Mucosa of rectum (tissue), 2 donors: Measurements from ENCODE around the gene CYP2B6.
"Not testable (repeated sequence)": the region's sequence is repeated elsewhere in the genome, so short reads cannot be mapped to it uniquely, and the experiment has no call there.

ENCODE experiments used
- H3K27ac ChIP-seq, 2 donors: one replicate each; pipeline ENCODE4 v1.7.0; 2013; ENCODE audit warnings: inconsistent platforms in 2 of 2, low read depth in 2 of 2, low read length in 2 of 2
- H3K27me3 ChIP-seq, 2 donors: one replicate each; pipeline ENCODE4 v1.7.0; 2013; ENCODE audit warnings: low read length in 2 of 2; ENCODE audit not compliant: control insufficient read depth in 2 of 2, insufficient read depth in 2 of 2
- H3K36me3 ChIP-seq, 2 donors: one replicate each; pipeline ENCODE4 v1.7.0; 2013; ENCODE audit warnings: low read length in 2 of 2; ENCODE audit not compliant: control insufficient read depth in 2 of 2, insufficient read depth in 2 of 2
- H3K4me1 ChIP-seq, 2 donors: one replicate each; pipeline ENCODE4 v1.7.0; 2013; ENCODE audit warnings: low read length in 2 of 2, mild to moderate bottlenecking in 1 of 2; ENCODE audit not compliant: control insufficient read depth in 2 of 2, insufficient read depth in 2 of 2
- H3K4me3 ChIP-seq, 2 donors: one replicate each; pipeline ENCODE4 v1.7.0; 2013; ENCODE audit warnings: low read length in 2 of 2
- H3K9ac ChIP-seq, 2 donors: one replicate each; pipeline ENCODE4 v1.7.0; 2013; ENCODE audit warnings: low read length in 2 of 2, low read depth in 1 of 2, mild to moderate bottlenecking in 1 of 2
- H3K9me3 ChIP-seq, 2 donors: one replicate each; pipeline ENCODE4 v1.7.0; 2013; ENCODE audit warnings: low read length in 2 of 2; ENCODE audit not compliant: control insufficient read depth in 2 of 2
- donor health status: healthy.
- donor health status: Normal muscosa, but diverticular disease.

The CYP2B6 gene

DNA sequence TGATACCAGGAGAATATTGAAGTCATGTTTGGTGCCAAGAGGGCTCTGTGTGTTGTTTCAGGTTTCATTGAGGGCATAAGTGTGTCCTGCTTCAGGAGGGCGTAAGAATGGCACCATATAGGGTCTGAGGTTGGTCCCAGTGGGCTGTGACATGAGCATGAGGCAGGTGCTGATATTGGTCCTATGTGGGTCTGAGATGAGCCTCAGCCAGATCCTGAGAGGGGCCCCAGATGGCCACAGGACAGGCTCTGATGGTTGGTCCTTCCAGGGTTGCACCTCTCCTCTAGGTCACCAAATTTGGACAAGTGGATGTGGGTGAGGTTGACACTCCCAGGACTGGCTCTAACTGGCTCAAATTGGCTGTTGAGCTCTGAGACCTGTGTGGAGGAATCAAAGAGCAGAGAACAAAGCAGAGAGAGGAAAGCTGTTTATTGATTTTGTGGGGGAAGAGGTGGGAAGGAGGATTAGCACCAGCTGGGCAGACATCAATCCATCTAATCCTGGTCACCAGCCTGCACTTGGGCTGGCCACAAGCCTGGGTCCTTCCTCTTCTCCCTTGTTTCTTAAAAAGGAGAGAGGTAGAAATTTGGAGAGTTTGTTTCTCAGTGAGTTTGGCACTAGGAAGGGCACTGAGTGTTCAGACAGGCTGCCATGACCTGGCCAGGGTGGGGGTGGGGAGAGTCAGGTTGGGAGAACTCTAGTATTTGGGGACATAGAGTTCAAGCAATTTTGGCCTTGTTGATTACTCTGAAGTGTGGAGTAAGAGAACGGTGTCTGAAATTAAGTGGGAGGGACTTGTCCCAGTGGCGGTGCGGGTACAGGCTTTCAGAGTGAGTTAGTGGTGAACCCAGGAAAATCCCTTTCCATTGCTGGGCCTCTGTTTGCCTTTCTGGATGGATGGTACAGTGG is 38.7 kb downstream of the CYP2B6 start:
- no peaks in the 10 kb centered on the region for H3K4me1 ChIP-seq
- H3K36me3 ChIP-seq, result no peaks in the 10 kb centered on the region
- no peak overlapping the region for H3K4me3 ChIP-seq
- no peak overlapping the region for H3K9ac ChIP-seq
- H3K9me3 ChIP-seq, result no peaks in the 10 kb centered on the region
- no peak overlapping the region for H3K27ac ChIP-seq
- peaks cover 5 to 8% of the 10 kb centered on the region in 2 donors for H3K27me3 ChIP-seq

DNA sequence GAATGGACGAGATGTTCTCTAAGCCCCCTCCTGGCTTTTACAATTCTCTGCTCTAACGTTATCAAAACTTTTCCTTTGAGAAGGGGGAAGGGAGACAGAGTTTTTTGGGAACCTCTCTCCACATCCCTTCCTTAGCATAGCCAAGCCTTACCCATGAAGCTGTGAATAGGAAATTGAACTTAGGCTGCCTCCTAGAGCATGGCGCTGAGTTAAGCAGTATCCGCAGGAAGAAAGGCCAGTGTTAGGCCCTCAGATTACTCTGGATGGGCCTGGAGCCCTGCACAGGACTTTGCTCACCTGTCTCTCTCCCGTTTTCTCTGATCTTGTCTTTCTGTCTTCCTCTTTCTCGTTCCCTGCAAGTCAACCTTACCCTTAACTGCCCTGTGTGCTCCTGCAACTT is 39.6 kb downstream of the CYP2B6 start:
- Histone ChIP-seq H3K36me3 (no peaks in the 10 kb centered on the region), H3K27ac (no peak overlapping the region), H3K4me3 (no peak overlapping the region), H3K4me1 (no peaks in the 10 kb centered on the region), H3K9me3 (no peaks in the 10 kb centered on the region), H3K27me3 (peaks cover 3 to 8% of the 10 kb centered on the region in 2 donors), H3K9ac (no peak overlapping the region)

DNA sequence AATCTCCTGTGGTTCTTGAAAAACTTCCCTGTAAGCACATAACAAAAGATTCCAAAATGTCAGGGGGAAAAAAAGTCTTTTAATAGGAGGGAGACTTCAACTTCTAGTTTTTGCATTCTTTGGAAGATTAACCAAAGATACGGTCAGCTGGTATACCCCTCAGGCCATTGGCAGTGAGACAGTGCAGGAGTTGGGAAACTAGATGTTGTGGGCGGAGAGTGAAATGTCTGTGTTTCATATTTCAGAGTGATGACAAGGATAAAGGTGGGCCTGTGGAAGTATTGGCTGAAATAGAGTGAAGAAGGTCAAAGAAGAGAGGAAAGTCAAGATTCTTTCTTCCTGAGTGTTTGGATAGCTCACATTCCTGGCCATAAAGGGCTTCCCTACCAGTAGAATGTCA is 40.8 kb downstream of the CYP2B6 start:
- H3K36me3 ChIP-seq, result no peaks in the 10 kb centered on the region
- H3K27ac ChIP-seq, result no peak overlapping the region
- H3K4me1 ChIP-seq, result no peaks in the 10 kb centered on the region
- no peaks in the 10 kb centered on the region for H3K9me3 ChIP-seq
- no peak overlapping the region for H3K9ac ChIP-seq
- H3K27me3 ChIP-seq, result no peaks in the 10 kb centered on the region
- H3K4me3 ChIP-seq, result no peak overlapping the region

DNA sequence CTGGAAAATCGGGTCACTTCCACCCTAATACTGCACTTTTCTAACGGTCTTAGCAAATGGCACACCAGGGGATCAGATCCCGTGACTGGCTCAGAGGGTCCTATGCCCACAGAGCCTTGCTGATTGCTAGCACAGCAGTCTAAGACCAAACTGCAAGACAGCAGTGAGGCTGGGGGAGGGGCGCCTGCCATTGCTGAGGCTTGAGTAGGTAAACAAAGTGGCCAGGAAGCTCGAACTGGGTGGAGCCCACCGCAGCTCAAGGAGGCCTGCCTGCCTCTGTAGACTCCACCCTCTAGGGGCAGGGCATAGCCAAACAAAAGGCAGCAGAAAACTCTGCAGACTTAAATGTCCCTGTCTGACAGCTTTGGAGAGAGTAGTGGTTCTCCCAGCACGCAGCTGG is 42.2 kb downstream of the CYP2B6 start:
- not testable (repeated sequence) for H3K27me3 ChIP-seq, H3K9me3 ChIP-seq, H3K36me3 ChIP-seq, H3K4me3 ChIP-seq, H3K27ac ChIP-seq, H3K4me1 ChIP-seq, H3K9ac ChIP-seq

DNA sequence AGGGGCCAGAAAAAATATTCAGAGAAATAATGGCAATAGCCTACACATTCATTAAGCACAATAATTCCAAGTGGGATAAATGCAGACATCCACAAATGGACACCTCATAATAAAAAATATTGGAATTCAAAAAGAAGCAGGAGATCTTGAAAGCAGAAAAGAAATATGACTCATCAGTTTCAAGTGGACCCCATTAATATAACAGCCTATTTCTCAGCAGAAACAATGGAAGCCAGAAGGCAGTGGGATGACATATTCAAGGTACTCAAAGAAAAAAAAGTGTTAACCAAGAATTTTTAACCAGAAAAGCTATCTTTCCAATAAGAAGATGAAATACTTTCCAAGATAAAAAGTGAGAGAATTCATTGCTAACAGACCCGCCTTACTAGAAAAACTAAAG is 48.7 kb downstream of the CYP2B6 start:
- Histone ChIP-seq H3K27ac (no peak overlapping the region), H3K9me3 (no peaks in the 10 kb centered on the region), H3K4me3 (no peak overlapping the region), H3K4me1 (no peaks in the 10 kb centered on the region), H3K36me3 (no peaks in the 10 kb centered on the region), H3K9ac (no peak overlapping the region), H3K27me3 (no peaks in the 10 kb centered on the region)

DNA sequence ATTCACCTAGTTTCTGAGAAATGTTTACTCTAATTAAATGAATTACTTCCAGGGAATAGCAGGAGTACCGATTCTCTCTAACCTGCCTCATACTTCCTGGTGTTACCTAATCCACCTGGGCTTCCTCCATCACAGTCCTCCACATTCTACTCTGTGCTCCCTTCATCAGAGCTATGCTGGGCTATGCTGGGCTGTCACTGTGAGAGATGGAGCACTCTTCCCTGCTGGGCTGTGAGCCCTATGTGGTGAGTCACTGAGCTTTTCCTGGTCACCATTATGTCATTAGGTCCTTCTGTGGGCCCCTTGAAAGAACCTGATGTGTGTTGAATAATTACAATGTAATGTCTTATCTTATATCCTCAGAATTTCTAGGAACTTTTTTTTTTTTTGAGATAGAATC is 54.0 kb downstream of the CYP2B6 start:
- not testable (repeated sequence) for H3K9ac ChIP-seq, H3K27me3 ChIP-seq, H3K9me3 ChIP-seq, H3K36me3 ChIP-seq, H3K4me1 ChIP-seq, H3K4me3 ChIP-seq, H3K27ac ChIP-seq

DNA sequence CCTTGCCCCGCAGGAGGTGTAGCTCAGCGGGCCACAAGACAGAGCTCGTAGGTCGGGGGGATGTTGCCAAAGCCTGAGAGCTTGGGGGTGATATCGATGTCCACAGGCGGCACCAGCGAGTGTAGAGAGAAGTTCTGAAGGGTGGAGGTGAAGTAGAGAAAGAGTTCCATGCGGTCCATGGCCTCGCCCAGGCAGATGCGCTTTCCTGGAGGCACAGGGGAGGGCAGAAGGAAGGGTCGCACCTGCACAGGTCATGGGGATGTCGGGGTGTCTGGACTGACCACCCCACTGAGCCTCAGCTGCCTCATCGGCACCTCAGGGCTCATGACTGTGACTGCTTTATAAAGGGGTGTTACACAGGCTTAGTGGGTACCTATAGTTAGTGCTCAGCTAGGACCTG is 59.3 kb downstream of the CYP2B6 start:
- Histone ChIP-seq H3K4me1 (no peaks in the 10 kb centered on the region), H3K27ac (no peak overlapping the region), H3K36me3 (no peaks in the 10 kb centered on the region), H3K9ac (no peak overlapping the region), H3K9me3 (no peaks in the 10 kb centered on the region), H3K27me3 (peaks cover 0 to 2% of the 10 kb centered on the region in 2 donors), H3K4me3 (no peak overlapping the region)

DNA sequence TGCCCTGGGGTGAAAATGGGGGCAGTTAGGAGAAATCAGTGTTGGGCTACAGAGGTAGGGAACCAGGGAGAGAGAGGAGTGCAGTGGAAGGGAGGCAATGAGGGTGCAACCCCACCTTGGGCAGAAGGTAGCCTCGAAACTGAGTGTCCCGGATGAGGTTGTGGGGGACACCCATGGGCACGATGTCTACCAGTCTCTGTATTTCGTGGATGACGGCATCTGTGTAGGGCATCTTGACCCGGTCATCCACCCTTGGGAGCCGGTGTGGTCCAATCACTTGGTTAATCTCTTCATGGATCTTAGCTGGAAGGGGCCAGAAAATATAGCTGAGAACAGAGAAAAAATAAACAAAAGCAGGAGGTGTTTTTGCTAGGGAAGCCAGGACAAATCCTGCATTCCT is 61.1 kb downstream of the CYP2B6 start:
- H3K4me3 ChIP-seq, H3K9me3 ChIP-seq, H3K27ac ChIP-seq, H3K9ac ChIP-seq, H3K36me3 ChIP-seq, H3K4me1 ChIP-seq, H3K27me3 ChIP-seq: not testable (repeated sequence)

DNA sequence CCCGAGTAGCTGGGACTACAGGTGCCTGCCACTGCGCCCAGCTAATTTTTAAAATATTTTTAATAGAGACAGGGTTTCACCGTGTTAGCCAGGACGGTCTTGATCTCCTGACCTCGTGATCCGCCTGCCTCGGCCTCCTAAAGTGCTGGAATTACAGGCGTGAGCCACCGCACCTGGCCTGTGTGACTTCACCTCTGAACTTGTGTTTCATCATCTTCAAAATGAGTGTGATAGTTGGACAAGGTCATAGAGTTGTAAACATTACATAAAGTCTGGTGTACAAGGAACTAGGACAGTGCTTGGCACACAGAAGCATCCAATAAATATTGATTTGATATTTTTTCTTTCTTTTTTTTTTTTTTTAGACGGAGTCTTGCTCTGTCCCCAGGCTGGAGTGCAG is 62.2 kb downstream of the CYP2B6 start:
- H3K4me1 ChIP-seq, H3K36me3 ChIP-seq, H3K27me3 ChIP-seq, H3K4me3 ChIP-seq, H3K9me3 ChIP-seq, H3K9ac ChIP-seq, H3K27ac ChIP-seq: not testable (repeated sequence)

DNA sequence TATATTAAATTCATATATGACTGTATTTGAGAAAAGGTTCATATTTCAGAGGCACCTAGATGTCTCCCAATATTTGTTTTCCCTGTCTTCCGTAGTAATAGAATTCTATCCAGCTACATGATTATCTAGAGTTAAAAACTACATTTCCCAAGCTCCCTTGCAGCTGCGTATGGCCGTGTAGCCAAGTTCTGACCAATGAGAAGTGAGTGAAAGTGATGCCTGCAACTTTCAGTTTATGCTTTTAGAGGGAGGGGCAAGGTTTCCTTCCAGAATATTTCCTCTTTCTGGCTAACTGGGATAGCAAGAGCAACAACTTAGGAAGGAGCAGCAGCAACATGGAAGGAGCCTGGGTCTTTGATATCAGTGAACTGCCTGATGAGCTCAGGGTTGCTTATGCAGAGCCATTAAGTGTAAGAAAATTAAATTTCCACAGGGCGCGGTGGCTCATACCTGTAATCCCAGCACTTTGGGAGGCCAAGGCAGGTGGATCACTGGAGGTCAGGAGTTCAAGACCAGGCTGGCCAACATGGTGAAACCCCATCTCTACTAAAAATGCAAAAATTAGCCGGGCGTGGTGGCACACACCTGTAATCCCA is 74.0 kb downstream of the CYP2B6 start:
- H3K27ac ChIP-seq, result no peak overlapping the region
- no peaks in the 10 kb centered on the region for H3K9me3 ChIP-seq
- H3K9ac ChIP-seq, result no peak overlapping the region
- no peaks in the 10 kb centered on the region for H3K4me1 ChIP-seq
- H3K4me3 ChIP-seq, result no peak overlapping the region
- H3K36me3 ChIP-seq, result no peaks in the 10 kb centered on the region
- peaks cover 0 to 2% of the 10 kb centered on the region in 2 donors for H3K27me3 ChIP-seq
